HG03060 (cell line): ENCODE measurements around the gene CUTA.

Source experiments
- ATAC-seq: cut with Tn5 transposase; IDR thresholded peaks from one replicate; pipeline ENCODE4 v1.9.1; 2021; ENCODE audit warnings: low read depth, moderate number of reproducible peaks; ENCODE audit not compliant: unreplicated experiment

Gene CUTA

GRCh38 chr6:33417903-33418689 is at the start of gene CUTA:
Gene CUTA, minus strand, starts transcription at chr6:33418107. Its CDS starts 107 bp downstream, at chr6:33418000.
- peak; percentile 80 for ATAC-seq

- no peak for ATAC-seq
Observed at GRCh38 chr6:33467091-33467490, 49.2 kb upstream of the CUTA start.

- ATAC-seq, result no peak
Observed at GRCh38 chr6:33466075-33466735, 48.3 kb upstream of the CUTA start.

GRCh38 chr6:33459226-33459625 is 41.3 kb upstream of the CUTA start:
- no peak for ATAC-seq

- no peak for ATAC-seq
Observed at GRCh38 chr6:33458676-33459075, 40.8 kb upstream of the CUTA start.

DNA sequence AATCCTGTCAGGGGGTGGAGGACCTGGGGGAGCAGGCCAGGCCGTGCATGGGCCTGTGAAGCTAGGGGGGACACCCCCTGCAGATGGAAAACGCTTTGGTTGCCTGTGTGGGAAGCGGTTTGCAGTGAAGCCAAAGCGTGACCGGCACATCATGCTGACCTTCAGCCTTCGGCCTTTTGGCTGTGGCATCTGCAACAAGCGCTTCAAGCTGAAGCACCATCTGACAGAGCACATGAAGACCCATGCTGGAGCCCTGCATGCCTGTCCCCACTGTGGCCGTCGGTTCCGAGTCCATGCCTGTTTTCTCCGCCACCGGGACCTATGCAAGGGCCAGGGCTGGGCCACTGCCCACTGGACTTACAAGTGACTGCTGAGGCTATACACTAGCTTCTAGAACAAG is 38.2 kb upstream of the CUTA start:
- ATAC-seq, result no peak

DNA sequence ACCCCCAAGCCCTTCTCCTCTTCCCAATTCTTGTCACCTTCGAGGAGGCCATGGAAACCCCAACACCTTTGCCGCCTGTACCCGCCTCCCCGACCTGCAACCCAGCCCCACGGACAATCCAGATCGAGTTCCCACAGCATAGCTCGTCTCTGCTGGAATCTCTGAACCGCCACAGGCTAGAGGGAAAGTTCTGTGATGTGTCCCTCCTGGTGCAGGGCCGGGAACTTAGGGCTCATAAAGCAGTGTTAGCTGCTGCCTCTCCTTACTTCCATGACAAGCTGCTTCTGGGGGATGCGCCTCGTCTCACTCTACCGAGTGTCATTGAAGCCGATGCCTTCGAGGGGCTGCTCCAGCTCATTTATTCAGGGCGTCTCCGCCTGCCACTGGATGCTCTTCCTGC is 37.1 kb upstream of the CUTA start:
- no peak for ATAC-seq

DNA sequence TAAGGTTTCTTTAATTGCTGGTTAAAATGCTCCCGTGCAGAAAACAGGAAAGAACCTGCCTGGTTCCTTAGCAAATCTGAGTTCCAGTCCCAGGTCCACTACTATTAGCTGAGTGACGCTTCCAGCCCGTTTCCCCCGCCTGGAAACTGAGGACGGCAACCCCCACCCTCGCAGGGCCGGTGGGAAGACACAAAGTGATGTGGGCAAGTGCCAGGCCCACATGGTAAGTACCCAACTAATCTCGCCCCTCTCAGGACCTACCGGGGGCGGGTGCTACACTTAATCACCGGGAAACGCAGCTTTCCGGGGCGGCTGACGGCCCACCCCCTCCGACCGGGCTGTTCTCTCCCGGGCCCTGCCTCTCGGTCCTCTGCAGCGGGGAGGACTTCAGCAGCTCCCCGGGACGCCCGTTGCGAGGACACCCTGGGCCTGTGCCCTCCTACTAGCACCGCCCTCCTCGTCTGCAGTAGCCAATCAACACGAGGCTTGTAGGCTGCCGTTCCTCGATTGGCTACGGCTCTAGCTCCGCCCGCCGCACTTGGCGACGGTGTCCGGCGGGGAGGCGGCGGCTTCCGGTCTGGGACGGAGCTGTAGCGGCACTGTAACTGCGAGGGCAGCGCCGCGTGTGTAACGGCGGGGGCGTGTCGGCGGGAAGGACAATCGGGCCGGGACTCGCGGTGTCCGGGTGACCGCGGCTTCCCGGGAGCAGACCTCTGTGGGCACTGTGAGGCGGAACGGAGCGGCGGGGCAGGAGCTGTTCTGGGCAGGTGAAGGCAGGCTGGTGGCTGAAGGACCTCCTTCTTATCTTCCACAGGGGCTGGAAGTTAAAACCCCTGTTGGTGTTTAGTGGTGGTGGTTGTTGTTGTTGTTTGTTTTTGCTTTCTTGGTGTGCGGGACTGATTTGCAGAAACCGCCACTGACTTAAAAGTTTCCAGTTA is 36.4 kb upstream of the CUTA start, which contains the start of gene ZBTB9:
ZBTB9 (plus strand) TSS at position 568 of the 938 bp plus-strand sequence. CDS start 525 bp downstream, outside the sequence.
- ATAC-seq, result peak; percentile 82

- no peak for ATAC-seq
Observed at GRCh38 chr6:33453393-33454008, 35.6 kb upstream of the CUTA start.

DNA sequence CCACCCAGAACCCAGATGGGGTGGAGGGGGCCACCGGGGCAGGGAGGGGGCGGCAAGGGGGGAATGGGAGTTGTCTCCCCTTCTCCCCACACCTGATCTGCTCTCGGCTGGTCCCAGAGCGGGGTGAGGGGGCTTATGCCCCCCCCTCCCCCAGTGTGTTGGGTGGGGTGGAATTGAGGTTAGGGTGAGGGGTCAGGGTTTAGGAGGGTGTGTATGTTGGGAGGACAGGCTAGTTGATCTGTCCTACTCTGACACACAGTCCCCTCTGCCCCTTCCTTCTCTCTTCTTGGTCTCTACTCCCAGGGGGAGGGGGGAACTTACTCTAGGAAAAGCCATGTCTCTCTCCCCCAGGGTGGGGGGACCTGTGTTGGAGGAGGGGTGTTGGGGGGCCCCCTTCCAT is 34.6 kb upstream of the CUTA start:
- ATAC-seq, result no peak

GRCh38 chr6:33451606-33452005 is 33.7 kb upstream of the CUTA start:
- ATAC-seq, result no peak

- no peak for ATAC-seq
Observed at GRCh38 chr6:33450434-33450833, 32.5 kb upstream of the CUTA start.

DNA sequence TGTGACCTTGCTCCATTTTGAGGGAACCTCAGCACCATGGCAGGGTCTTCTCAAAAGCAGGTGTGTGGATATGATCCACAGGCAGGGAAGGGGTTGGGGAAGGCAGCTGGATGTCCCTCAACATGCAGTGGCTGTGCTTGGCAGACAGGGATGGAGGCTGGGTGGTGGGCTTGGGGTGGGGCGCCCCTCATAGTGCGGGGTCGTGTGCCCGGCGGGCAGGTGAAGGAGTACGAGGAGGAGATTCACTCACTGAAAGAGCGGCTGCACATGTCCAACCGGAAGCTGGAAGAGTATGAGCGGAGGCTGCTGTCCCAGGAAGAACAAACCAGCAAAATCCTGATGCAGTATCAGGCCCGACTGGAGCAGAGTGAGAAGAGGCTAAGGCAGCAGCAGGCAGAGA is 28.4 kb upstream of the CUTA start:
- no peak for ATAC-seq

GRCh38 chr6:33445119-33445603 is 27.3 kb upstream of the CUTA start:
- no peak for ATAC-seq

- no peak for ATAC-seq
Observed at GRCh38 chr6:33443619-33444504, 26.0 kb upstream of the CUTA start.

DNA sequence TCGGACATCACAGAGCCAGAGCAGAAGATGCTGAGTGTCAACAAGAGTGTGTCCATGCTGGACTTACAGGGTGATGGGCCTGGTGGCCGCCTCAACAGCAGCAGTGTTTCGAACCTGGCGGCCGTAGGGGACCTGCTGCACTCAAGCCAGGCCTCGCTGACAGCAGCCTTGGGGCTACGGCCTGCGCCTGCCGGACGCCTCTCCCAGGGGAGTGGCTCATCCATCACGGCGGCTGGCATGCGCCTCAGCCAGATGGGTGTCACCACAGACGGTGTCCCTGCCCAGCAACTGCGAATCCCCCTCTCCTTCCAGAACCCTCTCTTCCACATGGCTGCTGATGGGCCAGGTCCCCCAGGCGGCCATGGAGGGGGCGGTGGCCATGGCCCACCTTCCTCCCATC is 25.1 kb upstream of the CUTA start:
- no peak for ATAC-seq

GRCh38 chr6:33442283-33442682 is 24.4 kb upstream of the CUTA start:
- ATAC-seq, result no peak

DNA sequence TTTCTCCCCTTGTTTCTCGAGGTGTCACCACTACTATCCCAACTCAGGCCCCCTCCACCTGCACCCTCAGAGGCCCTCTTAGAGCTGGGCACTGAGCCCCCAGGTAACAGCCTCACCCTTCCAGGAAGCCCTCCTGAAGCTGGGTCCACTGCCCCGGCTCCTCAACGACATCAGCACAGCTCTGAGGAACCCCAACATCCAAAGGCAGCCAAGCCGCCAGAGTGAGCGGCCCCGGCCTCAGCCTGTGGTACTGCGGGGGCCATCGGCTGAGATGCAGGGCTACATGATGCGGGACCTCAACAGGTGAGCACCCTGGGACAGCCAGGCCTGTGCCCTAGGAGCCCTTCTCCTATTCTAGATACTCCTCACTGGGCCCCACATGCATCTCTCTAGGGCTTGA is 23.6 kb upstream of the CUTA start:
- ATAC-seq, result no peak

DNA sequence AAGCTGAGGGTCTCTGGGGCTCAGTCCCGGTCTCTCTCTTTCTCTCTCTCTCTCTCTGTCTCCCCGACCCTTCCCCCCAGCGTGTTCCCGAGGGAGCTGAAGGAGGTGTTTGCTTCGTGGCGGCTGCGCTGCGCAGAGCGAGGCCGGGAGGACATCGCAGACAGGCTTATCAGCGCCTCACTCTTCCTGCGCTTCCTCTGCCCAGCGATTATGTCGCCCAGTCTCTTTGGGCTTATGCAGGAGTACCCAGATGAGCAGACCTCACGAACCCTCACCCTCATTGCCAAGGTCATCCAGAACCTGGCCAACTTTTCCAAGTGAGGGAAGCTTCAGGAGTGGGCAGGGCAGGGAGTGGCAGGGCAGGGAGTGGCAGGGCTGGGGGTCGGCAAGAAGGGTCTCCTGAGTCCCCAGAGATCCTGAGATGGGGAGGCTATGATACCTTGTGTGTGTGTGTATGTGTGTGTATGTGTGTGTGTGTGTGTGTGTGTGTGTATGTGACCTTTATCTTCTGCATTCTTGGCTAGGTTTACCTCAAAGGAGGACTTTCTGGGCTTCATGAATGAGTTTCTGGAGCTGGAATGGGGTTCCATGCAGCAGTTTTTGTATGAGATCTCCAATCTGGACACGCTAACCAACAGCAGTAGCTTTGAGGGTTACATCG is 22.9 kb upstream of the CUTA start:
- ATAC-seq, result no peak
